Fibroblast of pulmonary artery (primary cell): Measurements from ENCODE around the gene RALB.

Source experiments
- DNase-seq: peaks from one replicate; pipeline ENCODE4 v3.0.0-alpha.2; 2010; ENCODE audit warnings: low read depth
- H3K4me3 ChIP-seq: replicated peaks from 2 replicates; pipeline ENCODE4 v1.5.1; 2011; ENCODE audit warnings: low read depth, mild to moderate bottlenecking, control low read depth, low read length, moderate library complexity
- TF ChIP-seq, protein P1 (sequence below): IDR thresholded peaks from 2 replicates; pipeline ENCODE4 v1.5.1; 2011; ENCODE audit warnings: mild to moderate bottlenecking, control low read depth, low read length, inconsistent platforms; ENCODE audit errors: missing control alignments

The RALB gene

DNA sequence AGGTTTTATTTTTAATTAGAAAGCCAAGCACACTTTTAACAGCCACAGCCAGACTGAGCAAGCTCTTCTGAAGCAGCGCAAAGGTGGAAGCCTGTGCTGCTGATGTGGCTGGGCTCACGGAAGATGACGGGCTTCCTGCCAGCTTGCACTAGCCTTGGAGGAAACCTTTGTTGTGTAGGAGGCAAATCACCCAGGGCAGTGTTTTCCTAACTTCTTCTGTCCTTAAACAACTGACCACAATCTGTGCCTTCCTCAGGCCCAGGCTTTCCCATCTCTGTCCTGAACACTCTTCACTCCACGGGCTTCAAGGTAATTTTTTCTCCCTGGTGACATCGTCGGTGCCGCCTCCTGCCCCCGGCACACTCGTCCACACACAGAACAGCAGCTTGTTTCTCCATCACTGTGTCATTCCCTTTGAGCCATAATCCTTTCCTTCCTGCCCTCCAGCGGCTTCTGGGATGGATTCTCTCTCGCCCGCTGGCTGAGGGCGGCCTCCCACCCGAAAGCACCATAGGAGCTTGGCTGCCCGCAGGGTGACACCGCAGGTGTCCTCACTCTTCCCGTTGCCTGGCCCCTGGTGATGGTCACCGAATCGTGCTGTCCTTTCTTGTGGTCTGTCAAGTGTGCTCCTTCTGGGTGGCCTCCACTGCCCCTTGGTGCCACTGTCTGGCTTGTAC, 62.2 kb downstream of the RALB start:
- peak; percentile 47 for DNase-seq
- no peak overlapping the region for H3K4me3 ChIP-seq
- TF ChIP-seq, protein P1, sequence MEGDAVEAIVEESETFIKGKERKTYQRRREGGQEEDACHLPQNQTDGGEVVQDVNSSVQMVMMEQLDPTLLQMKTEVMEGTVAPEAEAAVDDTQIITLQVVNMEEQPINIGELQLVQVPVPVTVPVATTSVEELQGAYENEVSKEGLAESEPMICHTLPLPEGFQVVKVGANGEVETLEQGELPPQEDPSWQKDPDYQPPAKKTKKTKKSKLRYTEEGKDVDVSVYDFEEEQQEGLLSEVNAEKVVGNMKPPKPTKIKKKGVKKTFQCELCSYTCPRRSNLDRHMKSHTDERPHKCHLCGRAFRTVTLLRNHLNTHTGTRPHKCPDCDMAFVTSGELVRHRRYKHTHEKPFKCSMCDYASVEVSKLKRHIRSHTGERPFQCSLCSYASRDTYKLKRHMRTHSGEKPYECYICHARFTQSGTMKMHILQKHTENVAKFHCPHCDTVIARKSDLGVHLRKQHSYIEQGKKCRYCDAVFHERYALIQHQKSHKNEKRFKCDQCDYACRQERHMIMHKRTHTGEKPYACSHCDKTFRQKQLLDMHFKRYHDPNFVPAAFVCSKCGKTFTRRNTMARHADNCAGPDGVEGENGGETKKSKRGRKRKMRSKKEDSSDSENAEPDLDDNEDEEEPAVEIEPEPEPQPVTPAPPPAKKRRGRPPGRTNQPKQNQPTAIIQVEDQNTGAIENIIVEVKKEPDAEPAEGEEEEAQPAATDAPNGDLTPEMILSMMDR = no peak

DNA sequence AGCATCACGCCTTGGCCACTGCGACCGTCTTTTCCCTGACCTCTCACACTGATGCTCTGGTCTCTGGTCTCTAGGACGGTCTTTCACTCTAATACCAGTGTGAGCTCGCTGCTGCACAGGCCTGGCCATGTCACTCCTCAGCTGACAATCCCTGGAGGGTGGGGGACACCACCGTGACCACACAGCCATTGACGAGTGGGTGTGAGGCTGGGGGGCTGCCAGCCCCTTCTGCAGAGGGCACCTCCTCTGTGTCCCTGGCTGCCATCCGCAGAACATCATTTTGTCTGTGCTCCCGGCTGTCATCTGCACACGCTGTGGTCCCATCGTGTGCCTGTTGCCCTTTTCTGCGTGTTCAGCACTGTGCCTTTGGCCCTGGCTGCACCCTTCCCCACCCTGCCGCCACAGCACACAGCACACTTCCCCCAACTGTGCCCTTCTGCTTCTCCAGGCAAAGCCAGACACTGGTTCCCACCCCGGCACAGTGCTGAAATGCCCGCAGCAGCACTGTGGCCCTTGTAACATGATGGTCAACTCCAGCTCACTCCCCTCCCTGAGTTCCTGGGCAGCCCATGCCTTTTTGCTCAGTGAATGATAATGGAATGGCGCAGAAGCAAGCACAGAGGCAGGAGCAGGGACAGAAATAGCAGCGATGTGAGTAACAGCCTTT, 62.8 kb downstream of the RALB start:
- TF ChIP-seq, protein P1 = no peak
- DNase-seq = no peak
- no peak overlapping the region for H3K4me3 ChIP-seq

DNA sequence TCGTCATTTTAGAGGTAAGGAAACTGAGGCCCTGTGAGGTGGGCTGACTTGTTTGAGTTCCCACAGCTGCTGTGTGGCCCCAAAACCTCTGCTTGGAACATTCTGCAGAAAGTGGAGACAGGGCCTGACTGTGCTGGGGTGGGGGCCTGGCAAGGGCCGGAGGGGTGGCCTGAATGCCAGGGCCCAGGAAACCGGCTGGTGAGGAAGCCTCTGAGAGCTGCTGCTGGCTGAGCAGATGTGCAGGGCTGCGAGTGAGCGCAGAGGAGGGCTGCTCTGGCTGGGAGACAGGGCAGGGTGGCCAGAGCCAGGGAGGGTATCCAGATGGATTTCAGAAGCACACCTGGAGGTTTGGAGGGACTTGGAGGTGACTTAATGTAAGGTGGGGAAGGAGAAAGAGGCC, 63.4 kb downstream of the RALB start:
- no peak overlapping the region for H3K4me3 ChIP-seq
- TF ChIP-seq, protein P1 = no peak
- no peak for DNase-seq

DNA sequence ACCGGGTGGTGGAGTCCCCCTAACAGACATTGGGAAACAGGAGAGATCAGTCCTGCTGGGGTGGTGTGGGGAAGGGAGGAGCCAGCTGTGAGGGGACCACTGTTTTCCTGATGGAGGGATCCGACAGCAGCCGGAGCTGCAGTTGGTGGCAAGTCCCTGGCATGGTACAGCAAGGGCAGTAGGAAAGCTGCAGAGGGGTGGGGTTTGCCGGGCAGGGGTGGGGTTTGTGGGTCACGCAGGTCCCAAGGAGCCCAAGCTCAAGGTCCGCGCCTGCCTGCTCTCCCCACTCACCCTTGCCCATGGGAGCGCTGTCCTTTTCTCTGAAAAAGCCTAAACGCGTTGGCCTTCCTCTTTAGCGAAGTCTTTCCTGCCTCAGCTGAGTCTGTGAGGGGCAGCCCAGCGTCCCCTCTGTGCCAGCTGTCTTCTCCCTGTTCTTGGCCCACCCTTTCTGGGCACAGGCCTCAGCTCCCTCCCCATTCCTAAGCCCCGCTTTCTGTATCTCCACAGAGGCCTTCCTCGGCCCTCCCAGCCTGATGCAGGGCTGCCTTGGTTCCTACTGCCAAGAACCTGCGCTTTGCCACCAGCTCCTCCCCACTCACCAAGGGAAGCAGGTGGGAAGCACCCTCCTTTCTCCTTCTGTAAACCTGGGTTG, 64.0 kb downstream of the RALB start:
- H3K4me3 ChIP-seq = no peak overlapping the region
- TF ChIP-seq, protein P1 = no peak
- DNase-seq = no peak

DNA sequence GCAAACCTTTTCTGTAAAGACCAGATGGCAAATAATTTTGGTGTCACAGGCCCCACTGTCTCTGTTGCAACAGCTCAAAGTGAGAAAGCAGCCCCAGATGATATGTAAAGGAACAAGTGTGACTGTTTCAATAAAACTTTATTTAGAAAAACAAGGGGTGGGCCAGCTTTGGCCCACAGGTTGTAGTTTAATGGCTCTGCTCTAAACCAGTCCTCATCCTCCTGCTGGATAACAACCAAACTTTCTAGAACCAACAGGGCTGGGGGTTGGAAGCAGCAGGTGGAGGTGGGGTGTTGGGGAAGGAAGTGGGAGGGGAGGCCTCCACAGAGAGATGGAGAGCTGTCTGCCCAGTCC, 64.5 kb downstream of the RALB start:
- H3K4me3 ChIP-seq = no peak overlapping the region
- DNase-seq = no peak
- TF ChIP-seq, protein P1 = no peak

DNA sequence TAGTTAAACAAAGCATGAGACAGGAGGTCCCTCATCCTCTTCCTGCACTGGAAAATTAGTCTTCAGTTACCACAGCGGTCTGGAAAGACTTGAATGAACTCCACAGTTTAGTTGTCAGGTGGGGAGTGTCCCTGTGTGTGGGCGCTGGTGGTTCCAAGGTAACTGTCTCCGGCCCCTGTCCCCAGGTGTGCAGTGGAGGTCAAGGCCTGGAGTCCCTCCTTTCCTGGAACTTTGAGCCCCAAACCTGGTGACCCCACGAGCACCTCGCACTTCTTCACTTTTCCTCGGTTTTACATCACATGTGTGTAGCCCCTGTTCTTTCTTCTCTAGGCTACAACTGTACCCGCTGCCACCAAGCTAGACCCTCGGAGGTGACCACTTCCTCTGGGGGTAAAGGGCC, 65.3 kb downstream of the RALB start:
- no peak overlapping the region for H3K4me3 ChIP-seq
- TF ChIP-seq, protein P1 = no peak
- DNase-seq = no peak
